A549 (cell line): ENCODE data around the gene TMCC3. TPM values are rescaled to one million over a fixed set of nuclear protein-coding genes. Genes with fewer than 3 reads are reported as not detected.
"Not testable (repeated sequence)": the region's sequence is repeated elsewhere in the genome, so short reads cannot be mapped to it uniquely, and the experiment has no call there.

Source experiments
- ATAC-seq, 2 experiments: fragments of 200-7000 bp in 1 of 2; fragments of >200 bp in 1 of 2; cut with Nextera tagmentation in 1 of 2; cut with Tn5 transposase in 1 of 2; 3 replicates each; pipeline versions ENCODE4 v1.8.0 to v1.9.1; 2018 to 2020; ENCODE audit warnings: mild to moderate bottlenecking in 1 of 2, moderate library complexity in 1 of 2
- CTCF ChIA-PET: fragments of 300-600 bp; sonication (Branson Sonifier 250); formaldehyde crosslinking; extraction: SDS; loops from one replicate; lab custom pipeline; 2021; ENCODE audit warnings: antibody characterized with exemption, inconsistent platforms; lab: Yijun Ruan, JAX
- POLR2A ChIA-PET: fragments of 350-600 bp; formaldehyde crosslinking; extraction: SDS; loops from one replicate; lab custom pipeline; 2021; ENCODE audit warnings: antibody characterized with exemption, inconsistent platforms; lab: Yijun Ruan, JAX
- DNase-seq, 2 experiments: peaks; one replicate each; pipeline versions ENCODE4 v3.0.0 to v3.0.0-alpha.2; 2011 to 2016; ENCODE audit warnings: low read depth in 1 of 2, low spot score in 1 of 2
- FAIRE-seq: peaks from 2 replicates; lab custom pipeline; 2011; peaks lifted over from hg19 to GRCh38; lab: Jason Lieb, UNC
- H3K27ac ChIP-seq, 2 experiments: fragments of >200 bp; sonication (Bioruptor Twin); formaldehyde crosslinking; 3 replicates each; pipeline ENCODE4 v1.5.1; 2016 to 2017
- H3K4me1 ChIP-seq: fragments of >200 bp; sonication (Bioruptor Twin); formaldehyde crosslinking; 3 replicates; pipeline ENCODE4 v1.6.1; 2016
- H3K4me2 ChIP-seq: fragments of >200 bp; sonication (Bioruptor Twin); formaldehyde crosslinking; 3 replicates; pipeline ENCODE4 v1.6.1; 2016
- H3K4me3 ChIP-seq: fragments of >200 bp; sonication (Bioruptor Twin); formaldehyde crosslinking; 3 replicates; pipeline ENCODE4 v1.5.1; 2016
- H3K9me3 ChIP-seq: fragments of >200 bp; sonication (Bioruptor Twin); formaldehyde crosslinking; 3 replicates; pipeline ENCODE4 v1.6.1; 2016
- EP300 ChIP-seq, 2 experiments: fragments of >200 bp; sonication (Bioruptor Twin); formaldehyde crosslinking; IDR thresholded peaks; 2 replicates in 1 of 2; 3 replicates in 1 of 2; pipeline ENCODE4 v1.6.1; 2016 to 2017
- FOSB ChIP-seq: fragments of 250-450 bp; sonication (Bioruptor Pico); IDR thresholded peaks from 2 replicates; pipeline ENCODE4 v1.5.0; 2020; ENCODE audit warnings: mild to moderate bottlenecking, moderate library complexity
- HOXA7 ChIP-seq: fragments of 250-450 bp; sonication (Bioruptor Pico); IDR thresholded peaks from 2 replicates; pipeline ENCODE4 v1.5.0; 2020; ENCODE audit warnings: mild to moderate bottlenecking, moderate library complexity
- KDM1A ChIP-seq: fragments of 200-600 bp; sonication (generic); IDR thresholded peaks from 2 replicates; pipeline ENCODE4 v1.6.1; 2016; ENCODE audit warnings: low read depth, mild to moderate bottlenecking
- KDM5A ChIP-seq: fragments of 200-600 bp; sonication (generic); IDR thresholded peaks from 2 replicates; pipeline ENCODE4 v1.6.1; 2016; ENCODE audit warnings: antibody characterized with exemption, mild to moderate bottlenecking
- NFE2L2 ChIP-seq: fragments of 150-350 bp; conservative IDR thresholded peaks from 2 replicates; pipeline ENCODE4 v1.6.1; 2014; ENCODE audit warnings: low read length
- NR3C1 ChIP-seq: fragments of >200 bp; sonication (Bioruptor Twin); formaldehyde crosslinking; IDR thresholded peaks from 3 replicates; pipeline ENCODE4 v1.6.1; 2017
- POLR2A ChIP-seq: IDR thresholded peaks from 2 replicates; pipeline ENCODE4 v1.6.1; 2012; ENCODE audit warnings: mild to moderate bottlenecking, low read length
- RFX5 ChIP-seq: fragments of 450-650 bp; IDR thresholded peaks from 2 replicates; pipeline ENCODE4 v1.7.1; 2014; ENCODE audit warnings: antibody characterized with exemption, mild to moderate bottlenecking, moderate library complexity
- RNF2 ChIP-seq: fragments of 200-600 bp; sonication (generic); IDR thresholded peaks from 2 replicates; pipeline ENCODE4 v1.6.1; 2016; ENCODE audit warnings: low read depth, mild to moderate bottlenecking, antibody characterized with exemption, moderate library complexity, borderline replicate concordance
- WGBS: methylation state at CpG from one replicate; pipeline ENCODE4 v1.1.6; 2017; ENCODE audit errors: missing lambda C conversion rate; 5-methylcytosine and 5-hydroxymethylcytosine counted together
- polyA plus RNA-seq, 4 experiments: library from polyadenylated mRNA; depleted of rRNA in 3 of 4; stranded (reverse); fragments of >200 nt; fragmentation: RNase III in 1 of 4; extraction: RNeasy Plus Mini Kit Qiagen cat#74134 plus additional on column Dnase treatment in 1 of 4; gene quantifications; 2 replicates in 3 of 4; 3 replicates in 1 of 4; pipeline ENCODE4 v1.2.3, GENCODE V29; 2011 to 2017
- TF ChIP-seq, protein P1 (sequence below): fragments of 450-650 bp; IDR thresholded peaks from 2 replicates; pipeline ENCODE4 v1.6.1; 2014; ENCODE audit warnings: antibody characterized with exemption
- TF ChIP-seq, protein P2 (sequence below): fragments of 150-350 bp; IDR thresholded peaks from 2 replicates; pipeline ENCODE4 v1.6.1; 2014; ENCODE audit warnings: low read depth, mild to moderate bottlenecking, low read length
- TF ChIP-seq, protein P3 (sequence below): fragments of >200 bp; sonication (Bioruptor Twin); formaldehyde crosslinking; IDR thresholded peaks from 3 replicates; pipeline ENCODE4 v1.6.1; 2016
- TF ChIP-seq, protein P4 (sequence below): fragments of 250-450 bp; sonication (Bioruptor Pico); IDR thresholded peaks from 2 replicates; pipeline ENCODE4 v1.5.0; 2021; ENCODE audit warnings: mild to moderate bottlenecking, moderate library complexity, borderline replicate concordance

Gene TMCC3
- polyA plus RNA-seq, 2 of the 4 experiments (the other 2 are of a cell fraction), result 0.50 to 0.62 TPM

DNA sequence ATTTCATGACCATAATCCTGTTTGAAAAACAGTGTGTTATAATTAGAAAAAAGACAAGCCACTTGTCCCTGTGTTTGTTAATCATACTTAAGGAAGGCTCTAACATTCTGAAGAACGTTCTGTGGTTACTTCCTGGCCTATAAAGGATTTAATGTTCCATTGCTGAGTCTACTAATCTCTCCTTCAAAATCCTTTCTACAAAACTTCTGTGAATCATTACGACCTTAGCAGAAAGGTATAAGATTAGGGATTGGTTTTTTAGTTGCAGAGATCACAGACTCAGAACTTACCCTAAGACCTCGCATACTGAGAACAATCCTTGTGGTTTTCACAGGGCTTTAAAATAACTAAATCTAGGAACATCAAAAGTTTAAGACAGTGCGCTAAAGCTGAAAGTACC is 48.3 kb downstream of the TMCC3 start:
- no peaks in the 10 kb centered on the region for H3K4me1 ChIP-seq
- H3K4me3 ChIP-seq, result no peak overlapping the region
- TF ChIP-seq, protein P1, sequence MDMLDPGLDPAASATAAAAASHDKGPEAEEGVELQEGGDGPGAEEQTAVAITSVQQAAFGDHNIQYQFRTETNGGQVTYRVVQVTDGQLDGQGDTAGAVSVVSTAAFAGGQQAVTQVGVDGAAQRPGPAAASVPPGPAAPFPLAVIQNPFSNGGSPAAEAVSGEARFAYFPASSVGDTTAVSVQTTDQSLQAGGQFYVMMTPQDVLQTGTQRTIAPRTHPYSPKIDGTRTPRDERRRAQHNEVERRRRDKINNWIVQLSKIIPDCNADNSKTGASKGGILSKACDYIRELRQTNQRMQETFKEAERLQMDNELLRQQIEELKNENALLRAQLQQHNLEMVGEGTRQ, result no peak
- no peak for TF ChIP-seq HOXA7
- ATAC-seq, result no peak
- DNase-seq, result no peak
- ChIA-PET POLR2A (no interaction called here), CTCF (interaction anchor here (1.5 kb wide), 1 partner anchor 932 kb away, joined by 4 read pairs; no protein-coding TSS in a partner anchor)
- H3K4me2 ChIP-seq, result no peak overlapping the region
- no peaks in the 10 kb centered on the region for H3K9me3 ChIP-seq
- 63% methylated on average over 4 of the region's 4 CpGs for WGBS
- H3K27ac ChIP-seq, result no peak overlapping the region
- FAIRE-seq, result no peak

DNA sequence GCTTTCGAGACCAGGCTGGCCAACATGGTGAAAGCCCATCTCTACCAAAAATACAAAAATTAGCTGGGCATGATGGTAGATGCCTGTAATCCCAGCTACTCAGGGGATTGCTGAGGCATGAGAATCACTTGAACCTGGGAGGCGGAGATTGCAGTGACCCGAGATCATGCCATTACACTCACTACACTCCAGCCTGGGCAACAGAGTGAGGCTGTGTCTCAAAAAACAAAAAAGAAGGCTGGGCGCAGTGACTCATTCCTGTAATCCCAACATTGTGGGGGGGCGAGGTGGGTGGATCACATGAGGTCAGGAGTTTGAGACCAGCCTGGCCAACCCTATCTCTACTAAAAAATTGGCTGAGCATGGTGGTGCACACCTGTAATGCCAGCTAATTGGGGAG is 49.0 kb downstream of the TMCC3 start:
- WGBS, result 70% methylated on average over 5 of the region's 5 CpGs
- CTCF ChIA-PET, result interaction anchor here (1.0 kb wide), 1 partner anchor 162 kb away, joined by 3 read pairs; no protein-coding TSS in a partner anchor
- not testable (repeated sequence) for ATAC-seq

DNA sequence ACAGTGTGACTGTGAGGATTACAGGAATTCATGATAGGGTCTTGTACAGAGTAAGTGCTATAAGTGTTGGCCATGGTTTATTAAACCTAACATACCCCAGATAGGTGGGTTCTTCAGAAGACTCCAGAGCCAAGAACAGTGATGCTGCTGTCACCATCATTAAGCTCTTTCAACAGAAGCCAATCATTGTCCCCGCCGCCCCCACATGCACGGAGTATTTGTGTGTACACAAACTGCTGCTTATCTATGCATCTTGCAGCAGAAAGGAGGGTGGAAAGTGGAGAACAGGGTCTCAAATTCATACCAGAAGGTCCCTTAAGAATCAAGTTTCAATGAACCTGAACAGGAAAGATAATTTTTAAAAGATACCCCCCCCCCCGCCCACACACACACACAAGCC is 51.2 kb downstream of the TMCC3 start:
- ATAC-seq, result no peak
- H3K4me2 ChIP-seq, result no peak overlapping the region
- CTCF ChIA-PET, result interaction anchor here (0.5 to 1.6 kb wide), 3 partner anchors 11 to 165 kb away, joined by 3 to 4 read pairs (median 3); no protein-coding TSS in a partner anchor
- no peak for TF ChIP-seq POLR2A
- no peak for TF ChIP-seq KDM1A
- TF ChIP-seq, protein P2, sequence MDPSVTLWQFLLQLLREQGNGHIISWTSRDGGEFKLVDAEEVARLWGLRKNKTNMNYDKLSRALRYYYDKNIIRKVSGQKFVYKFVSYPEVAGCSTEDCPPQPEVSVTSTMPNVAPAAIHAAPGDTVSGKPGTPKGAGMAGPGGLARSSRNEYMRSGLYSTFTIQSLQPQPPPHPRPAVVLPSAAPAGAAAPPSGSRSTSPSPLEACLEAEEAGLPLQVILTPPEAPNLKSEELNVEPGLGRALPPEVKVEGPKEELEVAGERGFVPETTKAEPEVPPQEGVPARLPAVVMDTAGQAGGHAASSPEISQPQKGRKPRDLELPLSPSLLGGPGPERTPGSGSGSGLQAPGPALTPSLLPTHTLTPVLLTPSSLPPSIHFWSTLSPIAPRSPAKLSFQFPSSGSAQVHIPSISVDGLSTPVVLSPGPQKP, result no peak
- TF ChIP-seq RFX5, result no peak
- no peak for TF ChIP-seq NFE2L2
- TF ChIP-seq, protein P1, result no peak
- TF ChIP-seq KDM5A, result no peak
- TF ChIP-seq NR3C1, result no peak
- TF ChIP-seq FOSB (CRISPR knock-in tag), result no peak
- TF ChIP-seq RNF2, result no peak
- no peak for TF ChIP-seq EP300 (IDR thresholded peaks at IDR 0.05)
- TF ChIP-seq, protein P3, sequence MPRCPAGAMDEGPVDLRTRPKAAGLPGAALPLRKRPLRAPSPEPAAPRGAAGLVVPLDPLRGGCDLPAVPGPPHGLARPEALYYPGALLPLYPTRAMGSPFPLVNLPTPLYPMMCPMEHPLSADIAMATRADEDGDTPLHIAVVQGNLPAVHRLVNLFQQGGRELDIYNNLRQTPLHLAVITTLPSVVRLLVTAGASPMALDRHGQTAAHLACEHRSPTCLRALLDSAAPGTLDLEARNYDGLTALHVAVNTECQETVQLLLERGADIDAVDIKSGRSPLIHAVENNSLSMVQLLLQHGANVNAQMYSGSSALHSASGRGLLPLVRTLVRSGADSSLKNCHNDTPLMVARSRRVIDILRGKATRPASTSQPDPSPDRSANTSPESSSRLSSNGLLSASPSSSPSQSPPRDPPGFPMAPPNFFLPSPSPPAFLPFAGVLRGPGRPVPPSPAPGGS, result no peak
- TF ChIP-seq HOXA7, result no peak
- TF ChIP-seq, protein P4, sequence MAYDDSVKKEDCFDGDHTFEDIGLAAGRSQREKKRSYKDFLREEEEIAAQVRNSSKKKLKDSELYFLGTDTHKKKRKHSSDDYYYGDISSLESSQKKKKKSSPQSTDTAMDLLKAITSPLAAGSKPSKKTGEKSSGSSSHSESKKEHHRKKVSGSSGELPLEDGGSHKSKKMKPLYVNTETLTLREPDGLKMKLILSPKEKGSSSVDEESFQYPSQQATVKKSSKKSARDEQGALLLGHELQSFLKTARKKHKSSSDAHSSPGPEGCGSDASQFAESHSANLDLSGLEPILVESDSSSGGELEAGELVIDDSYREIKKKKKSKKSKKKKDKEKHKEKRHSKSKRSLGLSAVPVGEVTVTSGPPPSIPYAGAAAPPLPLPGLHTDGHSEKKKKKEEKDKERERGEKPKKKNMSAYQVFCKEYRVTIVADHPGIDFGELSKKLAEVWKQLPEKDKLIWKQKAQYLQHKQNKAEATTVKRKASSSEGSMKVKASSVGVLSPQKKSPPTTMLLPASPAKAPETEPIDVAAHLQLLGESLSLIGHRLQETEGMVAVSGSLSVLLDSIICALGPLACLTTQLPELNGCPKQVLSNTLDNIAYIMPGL (CRISPR knock-in tag), result no peak
- no peak for FAIRE-seq
- H3K4me1 ChIP-seq, result no peaks in the 10 kb centered on the region
- H3K27ac ChIP-seq, result no peak overlapping the region
- POLR2A ChIA-PET, result no interaction called here
- H3K4me3 ChIP-seq, result no peak overlapping the region
- WGBS, result 67% methylated on average over 4 of the region's 4 CpGs
- H3K9me3 ChIP-seq, result no peaks in the 10 kb centered on the region
- no peak for DNase-seq

More for the DNA sequence above, 49.0 kb downstream of the TMCC3 start:
- FAIRE-seq, H3K27ac ChIP-seq, DNase-seq, H3K4me1 ChIP-seq, POLR2A ChIA-PET, H3K4me2 ChIP-seq, H3K9me3 ChIP-seq, H3K4me3 ChIP-seq: not testable (repeated sequence)
